ENCODE data around the gene OR6P1.

OR6P1 gene

DNA sequence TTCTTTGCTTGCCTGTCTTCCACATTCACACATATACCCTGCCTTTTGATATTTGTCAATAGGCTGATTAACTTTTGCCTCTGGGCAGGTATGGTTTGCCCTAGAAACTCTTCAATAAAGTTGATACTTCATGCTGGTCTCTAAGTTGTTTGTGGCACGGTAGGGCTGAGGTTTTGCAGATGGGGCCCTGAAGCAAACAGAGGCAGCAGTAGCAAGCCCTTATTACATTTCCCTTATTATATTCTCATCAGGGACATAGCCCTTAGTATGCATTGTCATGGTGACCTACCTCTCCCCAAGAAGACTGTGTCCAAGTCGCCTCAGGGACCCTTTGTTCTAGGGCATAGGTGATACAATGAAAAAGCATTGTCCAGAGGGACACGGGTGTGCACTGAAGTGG lies at the start of gene OR6P1:
TSS of gene OR6P1 (minus strand) at position 101 of the 400 bp plus-strand sequence. CDS start 6,976 bp downstream, outside the sequence.
- no peak within 1 kb of the TSS for H3K27ac ChIP-seq
- DNase-seq (ENCODE audit: low read depth, low spot score), result no peak

- no peak overlapping the region for H3K27ac ChIP-seq
- DNase-seq (ENCODE audit: low read depth, low spot score), result no peak
These were observed 43.4 kb upstream of the OR6P1 start for GRCh38 chr1:158613764-158614163.

DNA sequence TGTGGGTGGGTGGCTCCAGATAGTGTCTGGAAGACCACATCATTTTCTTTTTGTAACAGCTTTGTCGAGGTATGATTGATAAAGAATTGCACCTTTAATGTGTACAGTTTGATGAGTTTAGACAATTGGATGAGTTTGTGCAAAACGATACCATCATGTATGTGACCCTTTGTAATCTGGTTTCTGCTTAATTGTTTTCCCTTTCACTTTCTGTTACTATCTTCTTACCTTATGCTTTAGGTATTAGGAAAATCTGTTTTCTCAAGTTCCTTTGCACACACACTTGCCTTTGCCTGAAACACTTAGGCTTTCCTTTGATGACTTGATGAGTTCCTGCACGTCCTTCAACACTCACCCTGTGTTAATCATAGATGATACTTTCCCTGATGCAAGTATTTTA lies 41.5 kb upstream of the OR6P1 start:
- DNase-seq (ENCODE audit: low read depth, low spot score), result no peak
- no peak overlapping the region for H3K27ac ChIP-seq

DNA sequence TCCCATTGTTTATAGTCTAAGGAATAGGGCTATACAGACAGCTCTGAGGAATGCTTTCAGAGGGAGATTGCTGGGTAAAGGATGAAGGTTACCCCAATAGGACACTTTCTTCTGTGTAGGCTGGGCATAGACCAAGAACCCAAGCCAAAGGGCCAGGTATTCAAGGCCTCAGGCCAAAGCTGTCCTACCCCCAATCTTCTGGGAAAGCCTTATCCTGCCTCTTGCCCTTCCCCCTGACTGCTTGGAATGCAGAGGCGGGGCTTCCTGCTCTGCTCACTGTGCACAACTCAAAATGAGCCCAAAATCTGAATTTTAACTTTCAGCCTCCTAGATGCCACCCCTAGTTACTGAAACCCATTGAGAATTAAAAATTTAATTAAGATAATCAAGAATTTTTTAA lies 36.9 kb upstream of the OR6P1 start:
- H3K27ac ChIP-seq, result no peak overlapping the region
- no peak for DNase-seq (ENCODE audit: low read depth, low spot score)

- no peak within 1 kb of the TSS for H3K27ac ChIP-seq
- DNase-seq (ENCODE audit: low read depth, low spot score), result no peak
These were observed 34.6 kb upstream of the OR6P1 start, which contains the start of gene OR10Z1 for GRCh38 chr1:158604968-158605367. Gene OR10Z1, plus strand, starts transcription at chr1:158605268. Its CDS starts 1,171 bp downstream, at chr1:158606439.

DNA sequence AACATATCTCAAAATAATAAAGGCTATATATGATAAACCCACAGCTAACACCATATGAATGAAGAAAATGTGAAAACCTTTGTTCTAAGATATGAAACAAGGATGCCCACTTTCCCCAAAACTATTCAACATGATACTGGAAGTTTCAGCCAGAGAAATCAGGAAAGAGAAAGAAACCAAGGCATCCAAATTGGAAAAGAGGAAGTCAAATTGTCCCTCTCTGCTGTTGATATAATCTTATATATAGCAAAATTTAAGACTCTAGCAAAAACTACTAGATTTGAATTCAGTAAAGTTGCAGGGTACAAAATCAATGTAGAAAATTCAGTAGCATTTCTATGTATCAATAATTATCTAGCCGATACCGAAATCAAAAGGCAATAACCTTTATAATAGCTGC lies 30.4 kb upstream of the OR6P1 start:
- DNase-seq (ENCODE audit: low read depth, low spot score), result no peak
- H3K27ac ChIP-seq, result no peak overlapping the region

GRCh38 chr1:158586942-158587341 lies 16.6 kb upstream of the OR6P1 start:
- H3K27ac ChIP-seq, result no peak overlapping the region
- no peak for DNase-seq (ENCODE audit: low read depth, low spot score)

GRCh38 chr1:158583962-158584361 lies 13.6 kb upstream of the OR6P1 start:
- H3K27ac ChIP-seq, result no peak overlapping the region
- DNase-seq (ENCODE audit: low read depth, low spot score), result no peak

GRCh38 chr1:158579733-158580132 lies 9.4 kb upstream of the OR6P1 start, which contains the start of gene OR10X1:
Gene OR10X1, minus strand, starts transcription at chr1:158579899. Its CDS starts 0 bp downstream, at chr1:158579899.
- H3K27ac ChIP-seq, result no peak within 1 kb of the TSS
- no peak for DNase-seq (ENCODE audit: low read depth, low spot score)

DNA sequence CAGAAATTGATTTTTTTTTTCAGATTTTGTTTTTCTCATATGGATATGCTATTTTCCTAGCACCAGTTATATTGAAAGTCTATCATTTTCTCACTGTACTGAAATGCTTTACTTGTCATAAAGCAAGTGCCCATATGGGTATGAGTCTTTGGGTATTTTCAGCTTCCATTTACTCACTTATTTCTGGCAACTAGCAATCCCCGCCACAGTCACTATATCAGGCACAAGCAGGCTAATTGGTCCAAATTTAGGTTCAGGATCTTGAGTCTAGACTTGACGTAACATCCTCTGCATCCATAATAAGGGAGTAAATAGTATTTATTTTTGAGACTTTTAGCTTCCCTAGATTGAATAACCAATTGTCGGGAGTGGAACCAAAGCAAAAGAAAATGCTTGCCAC lies 7.2 kb upstream of the OR6P1 start:
- H3K27ac ChIP-seq, result no peak overlapping the region
- DNase-seq (ENCODE audit: low read depth, low spot score), result no peak

DNA sequence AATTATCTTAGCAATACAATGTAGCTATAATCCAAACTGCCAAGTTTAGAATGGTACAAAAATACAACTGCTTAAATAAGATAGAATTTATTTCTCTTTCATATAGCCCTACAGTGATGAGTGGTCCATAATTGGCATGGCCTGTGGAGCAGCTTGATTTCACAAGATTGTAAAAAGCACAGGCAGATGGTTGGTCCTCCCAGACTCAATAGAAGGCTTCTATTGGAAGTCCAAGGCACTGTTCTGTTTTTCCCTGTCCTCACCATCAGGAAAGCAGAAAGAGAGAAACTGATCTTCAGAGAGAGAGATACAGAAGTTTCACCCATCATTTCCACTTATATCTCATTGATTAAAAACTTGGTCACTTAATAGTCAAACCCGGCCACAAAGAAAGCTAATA lies 1.8 kb upstream of the OR6P1 start:
- no peak overlapping the region for H3K27ac ChIP-seq
- DNase-seq (ENCODE audit: low read depth, low spot score), result no peak

GRCh38 chr1:158564608-158565007 lies 5.8 kb downstream of the OR6P1 start:
- no peak overlapping the region for H3K27ac ChIP-seq
- no peak for DNase-seq (ENCODE audit: low read depth, low spot score)

GRCh38 chr1:158563853-158564252 lies 6.5 kb downstream of the OR6P1 start:
- no peak overlapping the region for H3K27ac ChIP-seq
- DNase-seq (ENCODE audit: low read depth, low spot score), result no peak

DNA sequence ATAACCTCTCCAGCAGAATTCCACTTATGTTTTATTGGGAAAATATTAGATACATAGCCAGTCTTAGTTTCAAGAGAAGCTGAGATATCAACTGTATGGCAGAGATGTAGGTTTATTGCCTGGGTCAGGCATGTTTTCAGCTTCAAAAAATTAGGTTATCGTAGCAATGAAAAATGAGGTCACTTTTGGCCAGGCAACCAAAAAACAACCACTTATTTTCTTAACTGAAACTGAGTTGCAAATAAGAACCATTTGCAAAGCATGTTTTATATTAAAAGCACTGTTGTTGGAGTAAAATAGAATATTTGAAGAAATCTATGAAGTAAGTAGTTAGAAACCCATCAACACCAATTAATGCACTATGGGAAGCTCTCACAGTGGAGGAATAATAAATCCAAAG lies 10.7 kb downstream of the OR6P1 start:
- H3K27ac ChIP-seq, result no peak overlapping the region

GRCh38 chr1:158554352-158554751 lies 16.0 kb downstream of the OR6P1 start, which contains the start of gene OR6Y1:
Gene OR6Y1, minus strand, starts transcription at chr1:158554405. Its CDS starts 6,300 bp downstream, at chr1:158548105.
- H3K27ac ChIP-seq, result no peak within 1 kb of the TSS
- DNase-seq (ENCODE audit: low read depth, low spot score), result no peak

More for the DNA sequence above, 10.7 kb downstream of the OR6P1 start:
- no peak for DNase-seq (ENCODE audit: low read depth, low spot score)

DNA sequence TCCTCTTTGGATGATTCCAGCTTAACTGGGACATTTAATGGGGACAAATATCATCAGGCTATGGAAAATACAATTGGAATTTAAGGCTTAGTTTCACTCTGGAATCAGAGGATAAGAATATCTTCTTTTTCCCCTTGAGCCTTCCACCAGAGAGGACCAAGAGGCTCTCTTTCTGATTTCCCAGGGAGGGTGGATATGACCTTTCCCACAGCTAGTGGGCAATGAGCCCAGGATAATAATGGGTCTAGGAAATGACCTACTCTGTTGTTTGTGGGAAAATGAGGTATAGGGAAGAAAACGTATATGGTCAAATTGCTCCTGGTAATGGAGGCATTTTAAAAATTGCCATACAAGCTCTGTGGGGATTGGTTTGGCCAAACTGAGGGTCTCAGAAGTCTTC lies 18.1 kb downstream of the OR6P1 start:
- no peak overlapping the region for H3K27ac ChIP-seq
- no peak for DNase-seq (ENCODE audit: low read depth, low spot score)

DNA sequence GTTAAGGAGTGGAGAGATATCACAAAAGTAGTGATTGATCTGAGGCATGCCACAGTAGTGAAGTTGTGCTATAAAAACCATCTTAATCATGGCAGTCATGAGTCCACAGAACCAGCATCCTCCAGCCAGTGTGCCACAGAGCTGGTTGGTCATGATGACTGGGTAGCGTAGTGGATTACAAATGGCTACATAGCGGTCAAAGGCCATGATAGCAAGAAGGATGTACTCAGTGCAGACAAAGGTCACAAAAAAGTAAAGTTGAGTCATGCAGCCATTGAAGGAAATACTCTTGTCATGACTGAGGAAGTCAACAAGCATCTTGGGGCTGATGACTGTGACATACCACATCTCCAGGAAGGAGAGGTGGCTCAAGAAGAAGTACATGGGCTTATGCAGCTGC lies 22.8 kb downstream of the OR6P1 start:
- no peak overlapping the region for H3K27ac ChIP-seq
- DNase-seq (ENCODE audit: low read depth, low spot score), result no peak

- no peak overlapping the region for H3K27ac ChIP-seq
- no peak for DNase-seq (ENCODE audit: low read depth, low spot score)
These were observed 32.8 kb downstream of the OR6P1 start for GRCh38 chr1:158537609-158538008.

DNA sequence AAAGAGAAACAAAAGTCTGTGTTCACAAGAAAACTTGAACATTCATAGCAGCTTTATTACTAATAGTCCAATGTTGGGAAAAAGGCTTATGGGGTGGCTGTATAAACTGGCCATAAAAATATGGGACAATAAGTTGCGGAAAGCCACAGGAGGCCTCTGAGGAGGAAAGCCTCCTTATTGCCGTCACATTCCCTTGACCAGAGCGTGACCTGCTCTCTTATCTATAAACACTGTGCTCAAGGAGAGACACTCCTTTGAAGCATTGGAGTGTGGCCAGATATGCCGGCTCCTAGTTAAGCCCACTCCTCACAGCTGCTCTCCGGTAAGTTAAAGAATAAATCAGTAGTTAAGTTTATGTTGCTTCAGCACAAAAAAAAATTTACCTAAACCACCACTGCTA lies 35.9 kb downstream of the OR6P1 start:
- H3K27ac ChIP-seq, result no peak overlapping the region
- no peak for DNase-seq (ENCODE audit: low read depth, low spot score)

- DNase-seq (ENCODE audit: low read depth, low spot score), result peak; percentile 26
- no peak overlapping the region for H3K27ac ChIP-seq
These were observed 43.1 kb downstream of the OR6P1 start for GRCh38 chr1:158527190-158527815.

DNA sequence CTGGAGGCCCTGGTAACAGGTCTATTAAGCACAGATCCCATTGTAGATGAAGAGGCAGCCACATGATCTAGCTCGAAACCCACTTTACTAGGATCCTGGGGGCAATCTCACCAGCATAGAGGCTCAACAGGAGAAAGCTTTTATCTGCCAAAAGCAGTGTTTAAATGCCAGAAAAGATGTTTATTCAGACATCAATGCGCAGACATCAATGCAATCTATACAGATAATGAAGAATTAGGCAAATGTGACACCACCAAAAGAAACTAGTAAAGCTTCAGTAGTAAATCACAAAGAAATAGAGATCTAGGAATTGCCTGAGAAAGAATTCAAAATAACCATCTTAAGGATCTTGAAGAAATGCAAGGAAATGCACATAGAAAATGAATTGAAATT lies 48.7 kb downstream of the OR6P1 start:
- no peak for DNase-seq (ENCODE audit: low read depth, low spot score)
- H3K27ac ChIP-seq, result no peak overlapping the region

- no peak for DNase-seq (ENCODE audit: low read depth, low spot score)
- no peak overlapping the region for H3K27ac ChIP-seq
These were observed 49.3 kb downstream of the OR6P1 start for GRCh38 chr1:158520955-158521665.
